Karpas-422 (cell line): ENCODE data around the gene HUNK. TPM values are rescaled to one million over a fixed set of nuclear protein-coding genes. Genes with fewer than 3 reads are reported as not detected.

ENCODE experiments used
- DNase-seq: peaks from one replicate; pipeline ENCODE4 v3.0.0-alpha.2; 2015
- H2AFZ ChIP-seq: fragments of 200-600 bp; sonication (generic); 2 replicates; pipeline ENCODE4 v1.6.1; 2014; ENCODE audit warnings: antibody characterized with exemption, low read length, mixed read lengths
- H3K27ac ChIP-seq: fragments of 200-600 bp; sonication (generic); 2 replicates; pipeline ENCODE4 v1.5.1; 2014; ENCODE audit warnings: mild to moderate bottlenecking, low read length, moderate library complexity
- H3K27me3 ChIP-seq: fragments of 200-600 bp; sonication (generic); 2 replicates; pipeline ENCODE4 v1.6.1; 2014; ENCODE audit warnings: low read length, mixed read lengths
- H3K36me3 ChIP-seq: fragments of 200-600 bp; sonication (generic); 2 replicates; pipeline ENCODE4 v1.6.1; 2014; ENCODE audit warnings: low read length, mixed read lengths; ENCODE audit not compliant: insufficient read depth
- H3K4me1 ChIP-seq: fragments of 200-600 bp; sonication (generic); 2 replicates; pipeline ENCODE4 v1.6.1; 2014; ENCODE audit warnings: mild to moderate bottlenecking, low read length, mixed read lengths
- H3K4me2 ChIP-seq: fragments of 200-600 bp; sonication (generic); 2 replicates; pipeline ENCODE4 v1.6.1; 2014; ENCODE audit warnings: low read length, low read depth, mild to moderate bottlenecking; ENCODE audit not compliant: poor library complexity, severe bottlenecking
- H3K4me3 ChIP-seq: fragments of 200-600 bp; sonication (generic); 2 replicates; pipeline ENCODE4 v1.5.1; 2014; ENCODE audit warnings: mild to moderate bottlenecking, antibody characterized with exemption, low read length, mixed read lengths
- H3K79me2 ChIP-seq: fragments of 200-600 bp; sonication (generic); 2 replicates; pipeline ENCODE4 v1.6.1; 2014; ENCODE audit warnings: mild to moderate bottlenecking, low read length, mixed read lengths
- H3K9ac ChIP-seq: fragments of 200-600 bp; sonication (generic); 2 replicates; pipeline ENCODE4 v1.6.0; 2014; ENCODE audit warnings: low read length
- H3K9me2 ChIP-seq: fragments of 200-600 bp; sonication (generic), shearing (Covaris generic); replicated peaks from 2 replicates; pipeline ENCODE4 v1.6.0; 2014; ENCODE audit warnings: mild to moderate bottlenecking, low read length, moderate library complexity; ENCODE audit not compliant: insufficient read depth
- H3K9me3 ChIP-seq: fragments of 300-700, 200-600 bp; sonication (generic); 2 replicates; pipeline ENCODE4 v1.6.1; 2014; ENCODE audit warnings: low read length, mixed read lengths
- H4K20me1 ChIP-seq: fragments of 200-600 bp; sonication (generic); 2 replicates; pipeline ENCODE4 v1.6.1; 2014; ENCODE audit warnings: mild to moderate bottlenecking, antibody characterized with exemption, low read length, low read depth; ENCODE audit not compliant: insufficient read depth
- total RNA-seq: library from RNA; depleted of rRNA; stranded (reverse); fragments of >200 nt; shearing (Covaris generic); gene quantifications from 2 replicates; pipeline ENCODE4 v1.2.3, GENCODE V29; 2014; ENCODE audit warnings: low replicate concordance

Gene HUNK
- total RNA-seq, 1 experiment from 2014 or later = not detected

GRCh38 chr21:31986035-31986856 is 113.4 kb downstream of the HUNK start:
- Histone ChIP-seq H3K79me2 (no peaks in the 10 kb centered on the region), H4K20me1 (no peaks in the 10 kb centered on the region), H2AFZ (no peak overlapping the region), H3K9me2 (no peaks in the 10 kb centered on the region), H3K4me3 (no peak overlapping the region), H3K4me1 (no peaks in the 10 kb centered on the region), H3K27ac (no peak overlapping the region), H3K27me3 (no peaks in the 10 kb centered on the region), H3K9me3 (no peaks in the 10 kb centered on the region), H3K9ac (no peak overlapping the region), H3K4me2 (no peak overlapping the region), H3K36me3 (no peaks in the 10 kb centered on the region)
- DNase-seq = no peak

GRCh38 chr21:31987696-31988095 is 114.9 kb downstream of the HUNK start:
- H3K9me2 ChIP-seq = no peaks in the 10 kb centered on the region
- no peak overlapping the region for H3K4me2 ChIP-seq
- no peak overlapping the region for H3K4me3 ChIP-seq

GRCh38 chr21:31988492-31989290 is 115.9 kb downstream of the HUNK start:
- H3K79me2 ChIP-seq = no peaks in the 10 kb centered on the region
- no peaks in the 10 kb centered on the region for H3K27me3 ChIP-seq
- no peak overlapping the region for H3K4me2 ChIP-seq
- no peak overlapping the region for H3K9ac ChIP-seq
- H2AFZ ChIP-seq = no peak overlapping the region
- H3K4me1 ChIP-seq = no peaks in the 10 kb centered on the region
- no peaks in the 10 kb centered on the region for H3K9me2 ChIP-seq
- no peaks in the 10 kb centered on the region for H4K20me1 ChIP-seq
- no peak overlapping the region for H3K4me3 ChIP-seq
- no peaks in the 10 kb centered on the region for H3K36me3 ChIP-seq
- no peak overlapping the region for H3K27ac ChIP-seq
- DNase-seq = no peak
- no peaks in the 10 kb centered on the region for H3K9me3 ChIP-seq

More at GRCh38 chr21:31987696-31988095, 114.9 kb downstream of the HUNK start:
- Histone ChIP-seq H3K79me2 (no peaks in the 10 kb centered on the region), H3K36me3 (no peaks in the 10 kb centered on the region), H3K9me3 (no peaks in the 10 kb centered on the region), H3K27me3 (no peaks in the 10 kb centered on the region), H3K27ac (no peak overlapping the region), H2AFZ (no peak overlapping the region), H3K9ac (no peak overlapping the region), H3K4me1 (no peaks in the 10 kb centered on the region), H4K20me1 (no peaks in the 10 kb centered on the region)
- no peak for DNase-seq

- Histone ChIP-seq H3K9me2 (no peaks in the 10 kb centered on the region), H4K20me1 (no peaks in the 10 kb centered on the region), H3K79me2 (no peaks in the 10 kb centered on the region), H3K4me3 (no peak overlapping the region), H3K4me2 (no peak overlapping the region), H3K27ac (no peak overlapping the region), H3K27me3 (no peaks in the 10 kb centered on the region), H2AFZ (no peak overlapping the region), H3K9me3 (no peaks in the 10 kb centered on the region), H3K4me1 (no peaks in the 10 kb centered on the region), H3K9ac (no peak overlapping the region), H3K36me3 (no peaks in the 10 kb centered on the region)
- no peak for DNase-seq
Measured at GRCh38 chr21:31991356-31992331, 118.8 kb downstream of the HUNK start.

GRCh38 chr21:31992391-31992790 is 119.6 kb downstream of the HUNK start:
- no peaks in the 10 kb centered on the region for H4K20me1 ChIP-seq
- no peaks in the 10 kb centered on the region for H3K9me3 ChIP-seq
- H3K4me3 ChIP-seq = no peak overlapping the region
- H3K4me1 ChIP-seq = no peaks in the 10 kb centered on the region
- no peak overlapping the region for H2AFZ ChIP-seq
- H3K9me2 ChIP-seq = no peaks in the 10 kb centered on the region
- no peaks in the 10 kb centered on the region for H3K79me2 ChIP-seq
- H3K4me2 ChIP-seq = no peak overlapping the region
- no peak for DNase-seq
- H3K27ac ChIP-seq = no peak overlapping the region
- H3K27me3 ChIP-seq = no peaks in the 10 kb centered on the region
- H3K9ac ChIP-seq = no peak overlapping the region
- no peaks in the 10 kb centered on the region for H3K36me3 ChIP-seq

- Histone ChIP-seq H3K9me2 (no peaks in the 10 kb centered on the region), H3K27me3 (no peaks in the 10 kb centered on the region)
Measured at GRCh38 chr21:31993826-31994825, 121.3 kb downstream of the HUNK start.

GRCh38 chr21:31997191-31997590 is 124.4 kb downstream of the HUNK start:
- no peaks in the 10 kb centered on the region for H3K9me3 ChIP-seq
- H3K79me2 ChIP-seq = no peaks in the 10 kb centered on the region
- H3K9me2 ChIP-seq = no peaks in the 10 kb centered on the region
- no peak overlapping the region for H2AFZ ChIP-seq
- no peaks in the 10 kb centered on the region for H4K20me1 ChIP-seq
- no peak overlapping the region for H3K27ac ChIP-seq
- no peak overlapping the region for H3K4me2 ChIP-seq
- no peak overlapping the region for H3K9ac ChIP-seq
- DNase-seq = peak; percentile 12
- no peaks in the 10 kb centered on the region for H3K4me1 ChIP-seq
- H3K27me3 ChIP-seq = no peaks in the 10 kb centered on the region
- no peaks in the 10 kb centered on the region for H3K36me3 ChIP-seq
- H3K4me3 ChIP-seq = no peak overlapping the region

More at GRCh38 chr21:31993826-31994825, 121.3 kb downstream of the HUNK start:
- H3K9ac ChIP-seq = no peak overlapping the region
- H3K79me2 ChIP-seq = no peaks in the 10 kb centered on the region
- H3K36me3 ChIP-seq = no peaks in the 10 kb centered on the region
- H3K4me1 ChIP-seq = no peaks in the 10 kb centered on the region
- H3K4me2 ChIP-seq = no peak overlapping the region
- H3K9me3 ChIP-seq = no peaks in the 10 kb centered on the region
- DNase-seq = no peak
- no peak overlapping the region for H3K4me3 ChIP-seq
- no peaks in the 10 kb centered on the region for H4K20me1 ChIP-seq
- H2AFZ ChIP-seq = no peak overlapping the region
- no peak overlapping the region for H3K27ac ChIP-seq
